ENCODE measurements around the gene NFKB1. TPM values are rescaled to one million over a fixed set of nuclear protein-coding genes. Genes with fewer than 3 reads are reported as not detected.

Gene NFKB1
- total and polyA plus RNA-seq, 9 of the 15 experiments (the other 6 are each of a cell fraction or from before 2014, with no cell fraction given), result 2.4 to 14.5 (median 10.3) TPM

- TF ChIP-seq E2F1 (CRISPR knock-in tag; IDR thresholded peaks at IDR 0.05) (no peak), ESRRB (CRISPR knock-in tag; IDR thresholded peaks at IDR 0.05; ENCODE audit: borderline replicate concordance) (no peak)
Observed at GRCh38 chr4:102585329-102585728, 84.2 kb downstream of the NFKB1 start (continued).

- H3K9ac ChIP-seq (ENCODE audit: insufficient read depth in 1 of 2, low read depth in 2 of 2, low read length in 2 of 2), result no peak overlapping the region
- H3K4me2 ChIP-seq (ENCODE audit: insufficient read depth, low read length), result no peak overlapping the region
- WGBS (ENCODE audit: insufficient coverage, low coverage, missing lambda C conversion rate), result 61% methylated on average over 4 of the region's 4 CpGs
- TF ChIP-seq HDAC1 (IDR thresholded peaks at IDR 0.05) (no peak), FOXO4 (CRISPR knock-in tag; IDR thresholded peaks at IDR 0.05) (no peak), ZNF785 (CRISPR knock-in tag; IDR thresholded peaks at IDR 0.05) (no peak), SOX6 (IDR thresholded peaks at IDR 0.05) (no peak), E2F1 (CRISPR knock-in tag; IDR thresholded peaks at IDR 0.05) (no peak), ZKSCAN1 (IDR thresholded peaks at IDR 0.05; ENCODE audit: low read depth, low read length) (no peak), RBBP5 (IDR thresholded peaks at IDR 0.05; ENCODE audit: borderline replicate concordance, insufficient read depth, low read length, poor library complexity, severe bottlenecking) (no peak), CHCHD3 (CRISPR knock-in tag; IDR thresholded peaks at IDR 0.05) (no peak), SMARCB1 (IDR thresholded peaks at IDR 0.05; ENCODE audit: insufficient read length, low read depth) (no peak)
- H4K20me1 ChIP-seq (replicated peaks; ENCODE audit: control insufficient read depth, insufficient read depth, low read length), result no peaks in the 10 kb centered on the region
- intact Hi-C loops (cut with micrococcal nuclease) (no loop called here), in situ Hi-C loops (cut with MboI) (no loop called here)
- H3K36me3 ChIP-seq (ENCODE audit: control insufficient read depth, insufficient read depth, low read length), result peaks cover 7% of the 10 kb centered on the region; the same call in 1 of the 3 replicates
- ChIA-PET CTCF (ENCODE audit: low intra/inter-chr PET ratio) (no interaction called here), POLR2A (interaction anchor here (0.7 kb wide), 1 partner anchor 1263 kb away, joined by 3 read pairs; no protein-coding TSS in a partner anchor)
- H3K9me3 ChIP-seq (replicated peaks; ENCODE audit: control insufficient read depth, insufficient read depth, low read depth, low read length), result no peaks in the 10 kb centered on the region
- ATAC-seq (no peak), FAIRE-seq (no peak), DNase-seq (ENCODE audit: extremely low read depth in 1 of 4, low spot score in 3 of 4) (no peak)
- no peaks in the 10 kb centered on the region for H3K79me2 ChIP-seq (ENCODE audit: control insufficient read depth, insufficient read depth, low read length)
- H3K4me3 ChIP-seq, result no peak overlapping the region
- H3K27me3 ChIP-seq (ENCODE audit: control insufficient read depth in 2 of 2, insufficient read depth in 2 of 2, low read length in 2 of 2), result no peaks in the 10 kb centered on the region
- H3K9me1 ChIP-seq (ENCODE audit: control insufficient read depth, insufficient read depth, low read length), result no peaks in the 10 kb centered on the region
- no peak overlapping the region for H2AFZ ChIP-seq (ENCODE audit: low read depth, low read length)
- no TSS peak for BruUV-seq (replicated peaks)
- H3K27ac ChIP-seq (ENCODE audit: extremely low read depth, low read depth, low read length), result no peak overlapping the region
- H3K4me1 ChIP-seq (replicated peaks in 1 of 2; ENCODE audit: control insufficient read depth in 2 of 2, insufficient read depth in 2 of 2, low read length in 2 of 2), result no peaks in the 10 kb centered on the region
Observed at GRCh38 chr4:102586002-102586643, 85.0 kb downstream of the NFKB1 start.

Data from K562 (cell line).